ENCODE data around the gene ERCC2.
"Not testable (repeated sequence)": the region's sequence is repeated elsewhere in the genome, so short reads cannot be mapped to it uniquely, and the experiment has no call there.

Gene ERCC2

GRCh38 chr19:45311621-45312020 is 58.8 kb downstream of the ERCC2 start:
- no peak overlapping the region for H3K4me3 ChIP-seq (ENCODE audit: low read depth, low read length)
- no peak overlapping the region for H3K27ac ChIP-seq (ENCODE audit: low read depth, low read length)
- peaks cover 37% of the 10 kb centered on the region for H3K27me3 ChIP-seq (ENCODE audit: control insufficient read depth, insufficient read depth, low read length)
- H3K4me1 ChIP-seq (ENCODE audit: control insufficient read depth, insufficient read depth, low read length) = 0 out of 2 replicates have a peak, but pooled peaks cover 2% of the 10 kb centered on the region
- no peak overlapping the region for H3K9ac ChIP-seq (ENCODE audit: low read length)
- H3K36me3 ChIP-seq (ENCODE audit: control insufficient read depth, insufficient read depth, low read length) = no peaks in the 10 kb centered on the region
- no peaks in the 10 kb centered on the region for H3K9me3 ChIP-seq (ENCODE audit: control insufficient read depth, insufficient read depth, low read depth, low read length)

- not testable (repeated sequence) for H3K4me1 ChIP-seq (ENCODE audit: control insufficient read depth, insufficient read depth, low read length); H3K9me3 ChIP-seq (ENCODE audit: control insufficient read depth, insufficient read depth, low read depth, low read length); H3K27ac ChIP-seq (ENCODE audit: low read depth, low read length); H3K4me3 ChIP-seq (ENCODE audit: low read depth, low read length); H3K9ac ChIP-seq (ENCODE audit: low read length); H3K36me3 ChIP-seq (ENCODE audit: control insufficient read depth, insufficient read depth, low read length)
- peaks cover 37% of the 10 kb centered on the region for H3K27me3 ChIP-seq (ENCODE audit: control insufficient read depth, insufficient read depth, low read length)
Measured at GRCh38 chr19:45309322-45309721, 61.1 kb downstream of the ERCC2 start.

GRCh38 chr19:45307361-45307760 is 63.0 kb downstream of the ERCC2 start:
- H3K27me3 ChIP-seq (ENCODE audit: control insufficient read depth, insufficient read depth, low read length) = peaks cover 25% of the 10 kb centered on the region
- H3K36me3 ChIP-seq (ENCODE audit: control insufficient read depth, insufficient read depth, low read length) = no peaks in the 10 kb centered on the region
- H3K9ac ChIP-seq (ENCODE audit: low read length) = no peak overlapping the region
- no peaks in the 10 kb centered on the region for H3K9me3 ChIP-seq (ENCODE audit: control insufficient read depth, insufficient read depth, low read depth, low read length)
- 0 out of 2 replicates have a peak, but pooled peaks cover 7% of the 10 kb centered on the region for H3K4me1 ChIP-seq (ENCODE audit: control insufficient read depth, insufficient read depth, low read length)
- no peak overlapping the region for H3K4me3 ChIP-seq (ENCODE audit: low read depth, low read length)
- H3K27ac ChIP-seq (ENCODE audit: low read depth, low read length) = no peak overlapping the region

DNA sequence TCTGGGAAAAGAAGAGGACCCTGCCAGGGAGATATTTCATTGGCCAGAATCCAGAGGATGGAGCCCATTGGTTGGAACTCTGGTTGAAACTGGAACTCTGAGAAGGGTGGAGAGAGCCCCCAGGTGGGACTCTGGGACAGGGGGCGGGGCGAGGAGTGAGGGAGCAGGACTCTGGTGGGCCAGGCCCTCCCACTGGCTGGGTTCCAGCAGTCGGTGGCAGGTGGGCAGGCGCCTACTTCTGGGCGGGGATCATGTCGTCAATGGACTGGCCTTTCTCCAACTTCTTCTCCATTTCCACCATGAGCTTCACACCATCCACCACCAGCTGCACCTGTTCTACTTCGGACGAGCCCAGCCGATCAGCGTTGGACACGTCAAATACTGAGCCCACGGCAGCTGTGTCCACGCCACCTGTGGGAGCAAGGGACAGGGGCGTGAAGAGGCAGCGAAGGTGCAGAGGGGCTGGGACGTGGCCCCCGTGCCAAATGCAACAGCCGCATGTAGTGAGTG is 63.8 kb downstream of the ERCC2 start:
- H3K27me3 ChIP-seq (ENCODE audit: control insufficient read depth, insufficient read depth, low read length) = peaks cover 25% of the 10 kb centered on the region
- no peaks in the 10 kb centered on the region for H3K36me3 ChIP-seq (ENCODE audit: control insufficient read depth, insufficient read depth, low read length)
- 0 out of 2 replicates have a peak, but pooled peaks cover 7% of the 10 kb centered on the region for H3K4me1 ChIP-seq (ENCODE audit: control insufficient read depth, insufficient read depth, low read length)
- H3K4me3 ChIP-seq (ENCODE audit: low read depth, low read length) = no peak overlapping the region
- no peak overlapping the region for H3K9ac ChIP-seq (ENCODE audit: low read length)
- no peaks in the 10 kb centered on the region for H3K9me3 ChIP-seq (ENCODE audit: control insufficient read depth, insufficient read depth, low read depth, low read length)
- H3K27ac ChIP-seq (ENCODE audit: low read depth, low read length) = no peak overlapping the region

DNA sequence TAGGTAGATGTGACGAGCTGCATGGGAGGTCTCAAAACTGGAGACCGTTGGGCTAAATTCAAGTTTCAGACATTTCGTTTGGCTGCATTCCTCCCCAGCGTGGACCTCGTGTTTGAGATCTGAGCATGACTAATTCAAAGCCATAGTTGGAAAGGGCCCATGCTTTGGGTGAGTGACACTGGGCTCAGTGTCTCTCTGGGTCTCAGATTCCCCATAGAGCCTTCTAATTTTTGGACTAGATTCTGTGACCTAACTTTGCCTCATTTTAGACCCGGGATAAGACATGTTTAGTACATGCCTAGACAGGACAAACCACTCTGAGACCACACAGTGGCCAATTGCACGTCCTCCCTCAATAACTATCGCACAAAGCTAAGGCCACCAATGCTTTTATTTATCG is 64.3 kb downstream of the ERCC2 start:
- no peaks in the 10 kb centered on the region for H3K36me3 ChIP-seq (ENCODE audit: control insufficient read depth, insufficient read depth, low read length)
- no peak overlapping the region for H3K27ac ChIP-seq (ENCODE audit: low read depth, low read length)
- peaks cover 25% of the 10 kb centered on the region for H3K27me3 ChIP-seq (ENCODE audit: control insufficient read depth, insufficient read depth, low read length)
- no peak overlapping the region for H3K4me3 ChIP-seq (ENCODE audit: low read depth, low read length)
- 0 out of 2 replicates have a peak, but pooled peaks cover 7% of the 10 kb centered on the region for H3K4me1 ChIP-seq (ENCODE audit: control insufficient read depth, insufficient read depth, low read length)
- no peaks in the 10 kb centered on the region for H3K9me3 ChIP-seq (ENCODE audit: control insufficient read depth, insufficient read depth, low read depth, low read length)
- H3K9ac ChIP-seq (ENCODE audit: low read length) = no peak overlapping the region

- Histone ChIP-seq H3K36me3 (ENCODE audit: control insufficient read depth, insufficient read depth, low read length) (no peaks in the 10 kb centered on the region), H3K9ac (ENCODE audit: low read length) (no peak overlapping the region), H3K9me3 (ENCODE audit: control insufficient read depth, insufficient read depth, low read depth, low read length) (no peaks in the 10 kb centered on the region), H3K27me3 (ENCODE audit: control insufficient read depth, insufficient read depth, low read length) (peaks cover 25% of the 10 kb centered on the region), H3K27ac (ENCODE audit: low read depth, low read length) (no peak overlapping the region), H3K4me1 (ENCODE audit: control insufficient read depth, insufficient read depth, low read length) (0 out of 2 replicates have a peak, but pooled peaks cover 7% of the 10 kb centered on the region), H3K4me3 (ENCODE audit: low read depth, low read length) (no peak overlapping the region)
Measured at GRCh38 chr19:45305421-45305820, 65.0 kb downstream of the ERCC2 start.

- H3K9ac ChIP-seq (ENCODE audit: low read length) = no peak overlapping the region
Measured at GRCh38 chr19:45305007-45305406, 65.4 kb downstream of the ERCC2 start.

GRCh38 chr19:45304141-45304926 is 66.0 kb downstream of the ERCC2 start:
- Histone ChIP-seq H3K27me3 (ENCODE audit: control insufficient read depth, insufficient read depth, low read length) (peaks cover 25% of the 10 kb centered on the region), H3K4me3 (ENCODE audit: low read depth, low read length) (no peak overlapping the region), H3K9me3 (ENCODE audit: control insufficient read depth, insufficient read depth, low read depth, low read length) (no peaks in the 10 kb centered on the region), H3K4me1 (ENCODE audit: control insufficient read depth, insufficient read depth, low read length) (peaks cover 7% of the 10 kb centered on the region; the same call in 1 of the 2 replicates), H3K36me3 (ENCODE audit: control insufficient read depth, insufficient read depth, low read length) (0 out of 2 replicates have a peak, but pooled peaks cover 5% of the 10 kb centered on the region), H3K9ac (ENCODE audit: low read length) (no peak overlapping the region), H3K27ac (ENCODE audit: low read depth, low read length) (no peak overlapping the region)

More at GRCh38 chr19:45305007-45305406, 65.4 kb downstream of the ERCC2 start:
- Histone ChIP-seq H3K36me3 (ENCODE audit: control insufficient read depth, insufficient read depth, low read length) (no peaks in the 10 kb centered on the region), H3K27me3 (ENCODE audit: control insufficient read depth, insufficient read depth, low read length) (peaks cover 25% of the 10 kb centered on the region), H3K27ac (ENCODE audit: low read depth, low read length) (no peak overlapping the region), H3K9me3 (ENCODE audit: control insufficient read depth, insufficient read depth, low read depth, low read length) (no peaks in the 10 kb centered on the region), H3K4me1 (ENCODE audit: control insufficient read depth, insufficient read depth, low read length) (peaks cover 7% of the 10 kb centered on the region; the same call in 1 of the 2 replicates), H3K4me3 (ENCODE audit: low read depth, low read length) (no peak overlapping the region)

DNA sequence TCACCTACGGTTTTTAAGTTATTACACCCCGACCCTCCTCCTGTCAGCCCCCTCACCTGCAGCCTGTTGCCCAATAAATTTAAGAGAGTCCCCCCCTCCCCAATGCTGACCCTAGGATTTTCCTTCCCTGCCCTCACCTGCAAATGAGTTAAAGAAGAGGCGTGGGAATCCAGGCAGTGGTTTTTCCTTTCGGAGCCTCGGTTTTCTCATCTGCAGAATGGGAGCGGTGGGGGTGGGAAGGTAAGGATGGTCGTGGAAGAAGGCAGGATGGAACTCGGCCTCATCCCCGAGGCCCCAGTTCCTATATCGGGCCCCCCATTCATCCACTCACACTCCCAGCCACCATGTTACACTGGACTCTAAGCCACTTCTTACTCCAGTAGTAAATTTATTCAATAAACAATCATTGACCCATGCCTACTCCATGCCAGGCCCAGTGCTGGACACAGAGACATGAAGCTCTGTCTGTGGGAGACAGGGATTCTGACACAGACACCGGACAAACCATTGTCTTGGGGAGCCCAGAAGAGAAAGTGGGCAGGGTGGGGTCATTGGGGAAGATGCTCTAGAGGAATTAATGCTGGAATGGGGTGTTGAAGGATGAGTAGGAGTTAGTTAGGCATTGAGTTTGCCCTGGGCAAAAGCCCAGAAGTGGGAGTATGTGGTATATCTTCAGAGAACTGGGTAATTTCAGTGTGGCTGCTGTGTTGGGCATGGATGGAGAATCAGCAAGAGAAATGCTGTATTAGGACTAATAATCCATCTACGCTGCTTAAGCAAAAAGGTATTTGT is 66.9 kb downstream of the ERCC2 start:
- Histone ChIP-seq H3K4me3 (ENCODE audit: low read depth, low read length) (no peak overlapping the region), H3K27ac (ENCODE audit: low read depth, low read length) (no peak overlapping the region), H3K4me1 (ENCODE audit: control insufficient read depth, insufficient read depth, low read length) (peaks cover 7% of the 10 kb centered on the region; the same call in 1 of the 2 replicates), H3K36me3 (ENCODE audit: control insufficient read depth, insufficient read depth, low read length) (peaks cover 8% of the 10 kb centered on the region; the same call in 1 of the 2 replicates), H3K27me3 (ENCODE audit: control insufficient read depth, insufficient read depth, low read length) (peaks cover 25% of the 10 kb centered on the region), H3K9me3 (ENCODE audit: control insufficient read depth, insufficient read depth, low read depth, low read length) (no peaks in the 10 kb centered on the region), H3K9ac (ENCODE audit: low read length) (no peak overlapping the region)

- Histone ChIP-seq H3K4me1 (ENCODE audit: control insufficient read depth, insufficient read depth, low read length) (peaks cover 5% of the 10 kb centered on the region; the same call in 1 of the 2 replicates), H3K36me3 (ENCODE audit: control insufficient read depth, insufficient read depth, low read length) (peaks cover 10% of the 10 kb centered on the region; the same call in 1 of the 2 replicates), H3K27ac (ENCODE audit: low read depth, low read length) (no peak overlapping the region), H3K9me3 (ENCODE audit: control insufficient read depth, insufficient read depth, low read depth, low read length) (no peaks in the 10 kb centered on the region), H3K27me3 (ENCODE audit: control insufficient read depth, insufficient read depth, low read length) (peaks cover 25% of the 10 kb centered on the region), H3K4me3 (ENCODE audit: low read depth, low read length) (no peak overlapping the region), H3K9ac (ENCODE audit: low read length) (no peak overlapping the region)
Measured at GRCh38 chr19:45302416-45302815, 68.0 kb downstream of the ERCC2 start.

Measured in HUES6 (cell line).